ENCODE data around the gene STARD7.
"Not testable (repeated sequence)": the region's sequence is repeated elsewhere in the genome, so short reads cannot be mapped to it uniquely, and the experiment has no call there.

The STARD7 gene

GRCh38 chr2:96208143-96209010, at the start of gene STARD7:
TSS of gene STARD7 (minus strand) at chr2:96208827. CDS start at chr2:96208434, 393 bp downstream.
- peak; percentile 99 for DNase-seq (ENCODE audit: low spot score)

- not testable (repeated sequence) for DNase-seq (ENCODE audit: low spot score)
Observed at GRCh38 chr2:96257744-96258143, 49.1 kb upstream of the STARD7 start.

- DNase-seq (ENCODE audit: low spot score): no peak
Observed at GRCh38 chr2:96256611-96257113, 48.0 kb upstream of the STARD7 start.

- DNase-seq (ENCODE audit: low spot score): no peak
Observed at GRCh38 chr2:96254571-96254970, 45.9 kb upstream of the STARD7 start.

- DNase-seq (ENCODE audit: low spot score): no peak
Observed at GRCh38 chr2:96253006-96253405, 44.4 kb upstream of the STARD7 start.

- no peak for DNase-seq (ENCODE audit: low spot score)
Observed at GRCh38 chr2:96252526-96252925, 43.9 kb upstream of the STARD7 start.

- peak; percentile 95 for DNase-seq (ENCODE audit: low spot score)
Observed at GRCh38 chr2:96251721-96252292, 43.2 kb upstream of the STARD7 start.

- no peak for DNase-seq (ENCODE audit: low spot score)
Observed at GRCh38 chr2:96250188-96250587, 41.6 kb upstream of the STARD7 start.

GRCh38 chr2:96249654-96250053, 41.0 kb upstream of the STARD7 start:
- DNase-seq (ENCODE audit: low spot score): no peak

GRCh38 chr2:96248624-96249023, 40.0 kb upstream of the STARD7 start:
- DNase-seq (ENCODE audit: low spot score): no peak

GRCh38 chr2:96247896-96248295, 39.3 kb upstream of the STARD7 start:
- no peak for DNase-seq (ENCODE audit: low spot score)

GRCh38 chr2:96247009-96247408, 38.4 kb upstream of the STARD7 start:
- DNase-seq (ENCODE audit: low spot score): no peak

- DNase-seq (ENCODE audit: low spot score): peak; percentile 53
Observed at GRCh38 chr2:96245609-96246390, 37.2 kb upstream of the STARD7 start.

- no peak for DNase-seq (ENCODE audit: low spot score)
Observed at GRCh38 chr2:96243843-96244242, 35.2 kb upstream of the STARD7 start.

- DNase-seq (ENCODE audit: low spot score): peak; percentile 17
Observed at GRCh38 chr2:96241900-96242611, 33.4 kb upstream of the STARD7 start.

GRCh38 chr2:96241227-96241626, 32.6 kb upstream of the STARD7 start:
- no peak for DNase-seq (ENCODE audit: low spot score)

- DNase-seq (ENCODE audit: low spot score): no peak
Observed at GRCh38 chr2:96240341-96241038, 31.9 kb upstream of the STARD7 start.

- DNase-seq (ENCODE audit: low spot score): no peak
Observed at GRCh38 chr2:96239745-96240264, 31.2 kb upstream of the STARD7 start.

GRCh38 chr2:96239091-96239490, 30.5 kb upstream of the STARD7 start:
- no peak for DNase-seq (ENCODE audit: low spot score)

GRCh38 chr2:96238266-96238665, 29.6 kb upstream of the STARD7 start:
- DNase-seq (ENCODE audit: low spot score): no peak

- DNase-seq (ENCODE audit: low spot score): no peak
Observed at GRCh38 chr2:96236882-96237281, 28.3 kb upstream of the STARD7 start.
